Glutamatergic neuron (in vitro differentiated cells): ENCODE data around the gene GLB1L3. TPM values are rescaled to one million over a fixed set of nuclear protein-coding genes. Genes with fewer than 3 reads are reported as not detected.

Experiments
- DNase-seq: peaks from one replicate; pipeline ENCODE4 v3.0.0; 2022
- H3K27ac Mint-ChIP-seq: one replicate; pipeline ENCODE4 v1.8.0; 2020; ENCODE audit warnings: mild to moderate bottlenecking, mixed read lengths, inconsistent platforms; ENCODE audit not compliant: unreplicated experiment
- H3K27me3 Mint-ChIP-seq: one replicate; pipeline ENCODE4 v1.8.0; 2020; ENCODE audit warnings: mild to moderate bottlenecking, moderate library complexity, mixed read lengths, inconsistent platforms; ENCODE audit not compliant: unreplicated experiment
- H3K36me3 Mint-ChIP-seq: one replicate; pipeline ENCODE4 v1.8.0; 2020; ENCODE audit warnings: mild to moderate bottlenecking, mixed read lengths, inconsistent platforms; ENCODE audit not compliant: unreplicated experiment
- H3K4me1 Mint-ChIP-seq: one replicate; pipeline ENCODE4 v1.8.0; 2020; ENCODE audit warnings: mild to moderate bottlenecking, low read depth, mixed read lengths, inconsistent platforms; ENCODE audit not compliant: unreplicated experiment
- H3K4me3 Mint-ChIP-seq: one replicate; pipeline ENCODE4 v1.8.0; 2020; ENCODE audit warnings: mild to moderate bottlenecking, mixed read lengths, inconsistent platforms; ENCODE audit not compliant: unreplicated experiment
- H3K9me3 Mint-ChIP-seq: one replicate; pipeline ENCODE4 v1.8.0; 2020; ENCODE audit warnings: mild to moderate bottlenecking, moderate library complexity, mixed read lengths, inconsistent platforms; ENCODE audit not compliant: unreplicated experiment
- CTCF ChIP-seq: fragments of 200-600 bp; sonication (generic); IDR thresholded peaks from one replicate; pipeline ENCODE4 v1.5.0; 2021; ENCODE audit not compliant: partially characterized antibody, unreplicated experiment
- total RNA-seq: library from RNA; stranded (reverse); fragmentation: NEBNext Ultra II Directional; extraction: Animal tissue kit (Norgen Biotek cat#: 25700); gene quantifications from one replicate; pipeline ENCODE4 v1.2.1, GENCODE V29; 2021; ENCODE audit not compliant: unreplicated experiment

GLB1L3 gene
- total RNA-seq, 1 donor from 2014 or later: 0.83 TPM

GRCh38 chr11:134291196-134291595, 15.0 kb downstream of the GLB1L3 start:
- Mint-ChIP-seq H3K9me3 (peaks cover 1% of the 10 kb centered on the region), H3K27ac (no peak overlapping the region), H3K36me3 (no peaks in the 10 kb centered on the region), H3K4me3 (no peak overlapping the region), H3K4me1 (peaks cover 5% of the 10 kb centered on the region), H3K27me3 (peaks cover 5% of the 10 kb centered on the region)
- DNase-seq: no peak
- TF ChIP-seq CTCF: no peak

DNA sequence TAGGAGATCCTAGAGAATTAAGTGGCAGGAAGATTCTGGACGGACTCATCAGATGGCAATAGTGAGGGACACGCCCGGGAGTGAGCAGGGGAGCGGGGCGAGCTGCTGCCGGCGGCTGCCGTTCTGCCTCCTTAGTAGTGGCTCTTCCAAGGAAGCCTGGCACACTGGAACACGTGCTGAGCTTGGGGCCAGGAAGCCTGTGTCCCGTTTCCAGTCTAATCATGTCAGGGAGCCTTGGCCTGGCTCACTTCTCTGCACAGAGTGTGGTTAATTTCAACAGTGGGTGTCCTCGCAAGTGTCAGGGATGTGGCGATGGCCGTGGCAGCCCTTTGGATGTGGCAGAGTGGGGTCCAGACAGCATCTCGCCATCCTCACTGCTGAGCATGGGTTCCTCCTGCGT, 16.5 kb downstream of the GLB1L3 start:
- Mint-ChIP-seq H3K27me3 (peaks cover 5% of the 10 kb centered on the region), H3K4me1 (peaks cover 5% of the 10 kb centered on the region), H3K27ac (no peak overlapping the region), H3K36me3 (no peaks in the 10 kb centered on the region), H3K9me3 (peaks cover 1% of the 10 kb centered on the region), H3K4me3 (no peak overlapping the region)
- no peak for TF ChIP-seq CTCF
- no peak for DNase-seq

GRCh38 chr11:134293119-134294113, 17.2 kb downstream of the GLB1L3 start:
- Mint-ChIP-seq H3K36me3 (no peaks in the 10 kb centered on the region), H3K9me3 (no peaks in the 10 kb centered on the region), H3K27me3 (peaks cover 5% of the 10 kb centered on the region), H3K4me3 (no peak overlapping the region), H3K4me1 (peaks cover 5% of the 10 kb centered on the region), H3K27ac (no peak overlapping the region)
- DNase-seq: no peak
- TF ChIP-seq CTCF: no peak

DNA sequence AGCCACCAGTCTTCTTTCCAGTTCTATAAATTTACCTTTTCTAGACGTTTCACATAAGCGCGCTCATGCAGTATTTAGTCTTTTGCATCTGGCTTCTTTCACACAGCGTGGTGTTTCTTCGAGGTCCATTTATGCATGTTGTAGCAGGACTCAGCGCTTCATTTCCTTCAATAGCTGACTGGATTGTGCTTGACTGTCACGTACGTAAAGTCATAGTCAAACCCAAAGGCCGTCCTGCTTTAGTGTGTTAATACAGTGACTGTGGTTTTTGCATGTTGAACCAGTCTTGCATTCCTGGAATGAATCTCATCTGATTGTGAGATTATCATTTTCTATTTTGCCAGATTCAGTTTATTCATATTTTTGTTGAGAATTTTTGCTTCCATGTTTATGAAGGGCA, 18.5 kb downstream of the GLB1L3 start:
- H3K27me3 Mint-ChIP-seq: peaks cover 6% of the 10 kb centered on the region
- TF ChIP-seq CTCF: no peak
- H3K9me3 Mint-ChIP-seq: no peaks in the 10 kb centered on the region
- H3K27ac Mint-ChIP-seq: no peak overlapping the region
- H3K36me3 Mint-ChIP-seq: peaks cover 6% of the 10 kb centered on the region
- no peak for DNase-seq
- H3K4me1 Mint-ChIP-seq: peaks cover 3% of the 10 kb centered on the region
- no peak overlapping the region for H3K4me3 Mint-ChIP-seq

GRCh38 chr11:134312223-134312622, 36.0 kb downstream of the GLB1L3 start:
- H3K27me3 Mint-ChIP-seq: no peaks in the 10 kb centered on the region
- no peaks in the 10 kb centered on the region for H3K9me3 Mint-ChIP-seq
- no peak overlapping the region for H3K4me3 Mint-ChIP-seq
- TF ChIP-seq CTCF: no peak
- DNase-seq: no peak
- no peak overlapping the region for H3K27ac Mint-ChIP-seq
- peaks cover 6% of the 10 kb centered on the region for H3K4me1 Mint-ChIP-seq
- H3K36me3 Mint-ChIP-seq: no peaks in the 10 kb centered on the region
